Right ventricle myocardium inferior (tissue), 1 donor: ENCODE results near the gene RNGTT. TPM values are rescaled to one million over a fixed set of nuclear protein-coding genes. Genes with fewer than 3 reads are reported as not detected.

ENCODE experiments used
- ATAC-seq: fragments of 200-7000 bp; cut with Tn5 transposase; one replicate; pipeline ENCODE4 v1.9.1; 2020; ENCODE audit warnings: mild to moderate bottlenecking, moderate library complexity
- DNase-seq: peaks from one replicate; pipeline ENCODE4 v3.0.0; 2021; ENCODE audit errors: missing footprints
- intact Hi-C: fragments of 100-400 bp; cut with DNase I; formaldehyde crosslinking; loops from one replicate; pipeline ENCODE4 v1.11.0; 2022
- total RNA-seq: library from RNA; stranded (reverse); fragmentation: NEBNext Ultra II Directional; extraction: Animal tissue kit (Norgen Biotek cat#: 25700); gene quantifications from one replicate; pipeline ENCODE4 v1.2.1, GENCODE V29; 2021
- donor health status: DM: no; HTN: yes; CAD: no; lungs with severe emphysema.

RNGTT gene
- total RNA-seq, 1 donor from 2014 or later = 7.0 TPM

GRCh38 chr6:88562353-88563276 lies 400.8 kb downstream of the RNGTT start:
- DNase-seq (no peak), ATAC-seq (no peak)
- intact Hi-C loops = no loop called here

DNA sequence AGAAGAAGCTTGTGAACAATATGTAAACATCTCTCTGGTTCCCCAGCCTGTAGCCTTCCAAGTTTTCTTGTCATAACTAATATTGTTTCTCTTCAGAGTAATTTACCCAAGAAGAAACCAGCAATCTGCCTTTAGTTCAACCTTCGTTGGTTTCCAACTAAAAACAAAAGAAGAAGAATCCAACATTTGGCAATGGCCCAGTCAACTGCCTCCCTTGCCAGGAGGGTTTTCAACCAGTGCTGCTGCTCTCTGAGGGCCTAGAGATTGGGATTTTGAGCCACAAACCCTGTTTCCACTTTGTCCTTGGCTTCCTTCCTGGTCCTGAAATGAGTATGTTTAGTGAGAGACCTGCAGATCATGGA lies 401.5 kb downstream of the RNGTT start:
- intact Hi-C loops = no loop called here

GRCh38 chr6:88561034-88561953 lies 402.1 kb downstream of the RNGTT start:
- intact Hi-C loops = no loop called here
- DNase-seq = no peak
- ATAC-seq = no peak

More for the DNA sequence above, 401.5 kb downstream of the RNGTT start:
- ATAC-seq = no peak
- DNase-seq = no peak

Other genes starting within 250 kb of the RNGTT start
- gene PNRC1, start 117.1 kb upstream of the RNGTT start, total RNA-seq = 139 TPM
- gene SRSF12, start 154.5 kb upstream of the RNGTT start, total RNA-seq = 0.24 TPM
- 13.3 TPM for gene PM20D2, start 182.4 kb upstream of the RNGTT start, total RNA-seq